GM10248 (cell line): Measurements from ENCODE around the gene PHACTR3.

ENCODE experiments used
- CTCF ChIA-PET: fragments of 300-600 bp; sonication (Branson Sonifier 250); formaldehyde crosslinking; extraction: SDS; loops from one replicate; lab custom pipeline; 2021; ENCODE audit warnings: antibody characterized with exemption; lab: Yijun Ruan, JAX
- POLR2A ChIA-PET: fragments of 350-650 bp; sonication (Branson Sonifier 250); formaldehyde crosslinking; extraction: SDS; loops from one replicate; lab custom pipeline; 2020; ENCODE audit warnings: antibody characterized with exemption; lab: Yijun Ruan, JAX
- DNase-seq: peaks from one replicate; pipeline ENCODE4 v3.0.0; 2012; ENCODE audit errors: extremely low spot score
- CTCF ChIP-seq: IDR thresholded peaks from 2 replicates; pipeline ENCODE4 v1.5.1; 2012; ENCODE audit warnings: mild to moderate bottlenecking, low read depth; ENCODE audit errors: extremely low read depth, missing control alignments, control extremely low read depth

The PHACTR3 gene

GRCh38 chr20:59648466-59649070 is 44.2 kb downstream of the PHACTR3 start:
- ChIA-PET POLR2A (no interaction called here), CTCF (no interaction called here)
- TF ChIP-seq CTCF, result no peak
- no peak for DNase-seq

- TF ChIP-seq CTCF, result no peak
- ChIA-PET CTCF (no interaction called here), POLR2A (no interaction called here)
- DNase-seq, result no peak
These were observed 46.1 kb downstream of the PHACTR3 start for GRCh38 chr20:59650418-59650817.

GRCh38 chr20:59652381-59652780 is 48.0 kb downstream of the PHACTR3 start:
- ChIA-PET POLR2A (no interaction called here), CTCF (no interaction called here)
- no peak for TF ChIP-seq CTCF
- no peak for DNase-seq

- DNase-seq, result no peak
- ChIA-PET CTCF (interaction anchor here (1.5 kb wide), 1 partner anchor 10 kb away, joined by 3 read pairs; no protein-coding TSS in a partner anchor), POLR2A (no interaction called here)
- TF ChIP-seq CTCF, result no peak
These were observed 52.1 kb downstream of the PHACTR3 start for GRCh38 chr20:59656417-59656816.

- CTCF ChIA-PET, result interaction anchor here (0.7 to 1.5 kb wide), 2 partner anchors 12 to 58 kb away, joined by 3 read pairs; no protein-coding TSS in a partner anchor
- no peak for TF ChIP-seq CTCF
- POLR2A ChIA-PET, result no interaction called here
- no peak for DNase-seq
These were observed 53.2 kb downstream of the PHACTR3 start for GRCh38 chr20:59657459-59658046.

GRCh38 chr20:59660471-59660870 is 56.1 kb downstream of the PHACTR3 start:
- DNase-seq, result no peak
- POLR2A ChIA-PET, result no interaction called here
- CTCF ChIA-PET, result no interaction called here
- TF ChIP-seq CTCF, result no peak
